GM12891 (cell line): ENCODE data around the gene COL25A1.

Experiments used
- DNase-seq: peaks from one replicate; pipeline ENCODE4 v3.0.0; 2011; ENCODE audit warnings: low spot score; ENCODE audit not compliant: insufficient read length
- FAIRE-seq: peaks from 2 replicates; lab custom pipeline; 2011; peaks lifted over from hg19 to GRCh38; lab: Jason Lieb, UNC
- PAX5 ChIP-seq: IDR thresholded peaks from 2 replicates; pipeline ENCODE4 v1.6.1; 2011; ENCODE audit warnings: low read length, moderate library complexity, mild to moderate bottlenecking; ENCODE audit not compliant: insufficient read depth, severe bottlenecking
- POLR2A ChIP-seq: IDR thresholded peaks from 2 replicates; pipeline ENCODE4 v1.6.1; 2011; ENCODE audit warnings: low read depth, low read length, control low read depth
- POLR2AphosphoS5 ChIP-seq: IDR thresholded peaks from 2 replicates; pipeline ENCODE4 v1.6.1; 2011; ENCODE audit warnings: low read depth, low read length, control low read depth
- POU2F2 ChIP-seq: IDR thresholded peaks from 2 replicates; pipeline ENCODE4 v1.6.1; 2011; ENCODE audit warnings: low read depth, mild to moderate bottlenecking, control low read depth, low read length, moderate library complexity
- SPI1 ChIP-seq: IDR thresholded peaks from 2 replicates; pipeline ENCODE4 v1.6.1; 2011; ENCODE audit warnings: low read depth, low read length, control low read depth
- TAF1 ChIP-seq: IDR thresholded peaks from 2 replicates; pipeline ENCODE4 v1.6.1; 2011; ENCODE audit warnings: low read depth, low read length, control low read depth

COL25A1 gene

GRCh38 chr4:109254845-109255244 is 47.6 kb downstream of the COL25A1 start:
- DNase-seq (no peak), FAIRE-seq (no peak)
- TF ChIP-seq POLR2AphosphoS5 (no peak), POLR2A (no peak), POU2F2 (no peak), TAF1 (no peak)

- TF ChIP-seq TAF1 (no peak), SPI1 (no peak), POLR2A (no peak), POU2F2 (no peak), POLR2AphosphoS5 (no peak)
- DNase-seq: no peak
- FAIRE-seq: no peak
Measured at GRCh38 chr4:109251396-109251795, 51.1 kb downstream of the COL25A1 start.

GRCh38 chr4:109248322-109248900 is 54.0 kb downstream of the COL25A1 start:
- DNase-seq (no peak), FAIRE-seq (no peak)
- no peak for TF ChIP-seq TAF1
- TF ChIP-seq POLR2A: no peak
- TF ChIP-seq POLR2AphosphoS5: no peak
- no peak for TF ChIP-seq SPI1
- TF ChIP-seq PAX5: no peak
- TF ChIP-seq POU2F2: no peak

- DNase-seq: no peak
- no peak for FAIRE-seq
- TF ChIP-seq POLR2A (no peak), PAX5 (no peak), TAF1 (no peak), POU2F2 (no peak), POLR2AphosphoS5 (no peak), SPI1 (no peak)
Measured at GRCh38 chr4:109243871-109244270, 58.6 kb downstream of the COL25A1 start.

- FAIRE-seq (no peak), DNase-seq (no peak)
- TF ChIP-seq PAX5 (no peak), POU2F2 (no peak), POLR2A (no peak), TAF1 (no peak), POLR2AphosphoS5 (no peak), SPI1 (no peak)
Measured at GRCh38 chr4:109238746-109239145, 63.7 kb downstream of the COL25A1 start.

- DNase-seq (no peak), FAIRE-seq (no peak)
- no peak for TF ChIP-seq POU2F2
- no peak for TF ChIP-seq TAF1
- TF ChIP-seq POLR2A: no peak
- TF ChIP-seq SPI1: no peak
- no peak for TF ChIP-seq POLR2AphosphoS5
- TF ChIP-seq PAX5: no peak
Measured at GRCh38 chr4:109235683-109236082, 66.8 kb downstream of the COL25A1 start.

GRCh38 chr4:109234596-109234995 is 67.9 kb downstream of the COL25A1 start:
- FAIRE-seq: no peak
- TF ChIP-seq POLR2AphosphoS5 (no peak), SPI1 (no peak), POLR2A (no peak), PAX5 (no peak), POU2F2 (no peak), TAF1 (no peak)
- DNase-seq: no peak

- DNase-seq (no peak), FAIRE-seq (no peak)
- TF ChIP-seq TAF1 (no peak), POU2F2 (no peak)
Measured at GRCh38 chr4:109233570-109233969, 68.9 kb downstream of the COL25A1 start.

- FAIRE-seq: no peak
- no peak for DNase-seq
- TF ChIP-seq POLR2A (no peak), TAF1 (no peak), POU2F2 (no peak), SPI1 (no peak), PAX5 (no peak), POLR2AphosphoS5 (no peak)
Measured at GRCh38 chr4:109232681-109233080, 69.8 kb downstream of the COL25A1 start.

- TF ChIP-seq POLR2AphosphoS5 (no peak), PAX5 (no peak), POU2F2 (no peak), TAF1 (no peak), POLR2A (no peak), SPI1 (no peak)
- DNase-seq: no peak
Measured at GRCh38 chr4:109231331-109231730, 71.1 kb downstream of the COL25A1 start.

GRCh38 chr4:109229028-109229427 is 73.4 kb downstream of the COL25A1 start:
- no peak for TF ChIP-seq POU2F2
- TF ChIP-seq PAX5: no peak
- no peak for TF ChIP-seq POLR2AphosphoS5
- no peak for TF ChIP-seq TAF1
- no peak for TF ChIP-seq POLR2A
- TF ChIP-seq SPI1: no peak

More at GRCh38 chr4:109231331-109231730, 71.1 kb downstream of the COL25A1 start:
- FAIRE-seq: no peak

More at GRCh38 chr4:109229028-109229427, 73.4 kb downstream of the COL25A1 start:
- FAIRE-seq: no peak
- no peak for DNase-seq
